ENCODE results near the gene IRS2. TPM values are rescaled to one million over a fixed set of nuclear protein-coding genes. Genes with fewer than 3 reads are reported as not detected.
A peak's percentile ranks its signal among the peaks of the same experiment; 100 is the strongest.

Gene IRS2
- total and polyA plus RNA-seq, 2 of the 8 experiments (the other 6 are each of a cell fraction or from before 2014, with no cell fraction given) = 2.6 to 17.0 TPM

DNA sequence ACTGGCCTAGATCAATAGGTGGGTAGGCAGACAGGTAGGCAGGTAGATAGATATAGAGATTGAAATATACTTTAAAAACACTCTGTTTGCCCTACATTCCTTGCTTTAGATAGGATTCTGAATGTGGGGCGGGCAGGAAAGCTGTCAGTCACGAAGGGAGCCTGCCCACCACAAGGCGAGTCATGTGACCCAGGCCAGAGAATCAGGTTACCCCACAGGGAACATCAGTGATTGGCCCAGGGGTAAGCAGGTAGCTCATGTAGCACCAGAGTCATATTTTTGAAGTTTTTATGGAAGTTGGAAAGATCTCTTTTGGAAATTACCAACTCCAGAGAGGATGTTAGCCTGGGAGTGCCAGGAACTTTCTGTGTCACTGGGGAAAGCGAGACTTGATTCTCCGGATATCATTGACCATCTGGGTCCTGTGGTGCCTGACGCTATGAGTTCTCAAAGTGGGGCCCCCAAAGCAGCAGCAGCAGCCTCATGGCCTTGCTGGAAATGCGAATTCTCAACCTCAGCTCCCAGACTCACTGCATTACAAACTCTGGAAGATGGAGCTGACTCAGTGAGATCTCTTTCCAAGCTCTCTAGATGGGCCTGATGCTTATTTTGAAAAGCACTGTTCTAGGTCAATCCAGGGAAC is 60.3 kb downstream of the IRS2 start (continued):
- TF ChIP-seq, protein P1, sequence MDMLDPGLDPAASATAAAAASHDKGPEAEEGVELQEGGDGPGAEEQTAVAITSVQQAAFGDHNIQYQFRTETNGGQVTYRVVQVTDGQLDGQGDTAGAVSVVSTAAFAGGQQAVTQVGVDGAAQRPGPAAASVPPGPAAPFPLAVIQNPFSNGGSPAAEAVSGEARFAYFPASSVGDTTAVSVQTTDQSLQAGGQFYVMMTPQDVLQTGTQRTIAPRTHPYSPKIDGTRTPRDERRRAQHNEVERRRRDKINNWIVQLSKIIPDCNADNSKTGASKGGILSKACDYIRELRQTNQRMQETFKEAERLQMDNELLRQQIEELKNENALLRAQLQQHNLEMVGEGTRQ (IDR thresholded peaks at IDR 0.05; ENCODE audit: low read length) = peak; percentile 55
- TF ChIP-seq BACH1 (IDR thresholded peaks at IDR 0.05; ENCODE audit: low read length) = no peak
- peak; percentile 38; the same call in 1 of the 2 replicates for TF ChIP-seq ZNF274 (IDR thresholded peaks at IDR 0.05; ENCODE audit: borderline replicate concordance, extremely low read depth, low read length)
- TF ChIP-seq CHD7 (IDR thresholded peaks at IDR 0.05; ENCODE audit: insufficient replicate concordance, low read length) = no peak
- TF ChIP-seq TCF12 (IDR thresholded peaks at IDR 0.05; ENCODE audit: low read depth, low read length) = no peak
- TF ChIP-seq CTCF (IDR thresholded peaks at IDR 0.05; ENCODE audit: control extremely low read depth in 1 of 3, insufficient read depth in 1 of 3, low read depth in 1 of 3, low read length in 3 of 3) = no peak
- TF ChIP-seq ASH2L (IDR thresholded peaks at IDR 0.05; ENCODE audit: low read length) = no peak

All from H1 (cell line).